Activated T-helper 1 cell treated with anti-CD3 and anti-CD28 coated beads, Interleukin-12 subunit alpha, Interleukin-12 subunit beta, Interleukin-2, Interleukin-4 antibody, amounts not matched to agents 30 ng/mL and 10 ng/mL and 1 ng/mL, durations not matched to agents 14 hours and 24 hours and 36 hours (primary cell): ENCODE results near the gene CLGN. TPM values are rescaled to one million over a fixed set of nuclear protein-coding genes. Genes with fewer than 3 reads are reported as not detected.

Source experiments
- DNase-seq: peaks from one replicate; pipeline ENCODE4 v3.0.0; 2021; ENCODE audit warnings: low spot score
- H3K27ac Mint-ChIP-seq: one replicate; pipeline ENCODE4 v1.8.0; 2021; ENCODE audit warnings: mild to moderate bottlenecking, mixed read lengths
- H3K27me3 Mint-ChIP-seq: one replicate; pipeline ENCODE4 v1.8.0; 2022; ENCODE audit warnings: mild to moderate bottlenecking, moderate library complexity, mixed read lengths; ENCODE audit not compliant: insufficient read depth
- H3K36me3 Mint-ChIP-seq: one replicate; pipeline ENCODE4 v1.8.0; 2021; ENCODE audit warnings: low read depth, mixed read lengths
- H3K4me1 Mint-ChIP-seq: one replicate; pipeline ENCODE4 v1.8.0; 2021; ENCODE audit warnings: low read depth, mixed read lengths
- H3K4me3 Mint-ChIP-seq: one replicate; pipeline ENCODE4 v1.8.0; 2021; ENCODE audit warnings: mild to moderate bottlenecking, moderate library complexity, mixed read lengths
- H3K9me3 Mint-ChIP-seq: one replicate; pipeline ENCODE4 v1.8.0; 2021; ENCODE audit warnings: mixed read lengths
- intact Hi-C: fragments of 100-400 bp; cut with micrococcal nuclease; formaldehyde crosslinking; loops from one replicate; pipeline ENCODE4 v1.15.1; 2024
- total RNA-seq: library from RNA; stranded (reverse); gene quantifications from 2 replicates; pipeline ENCODE4 v1.2.3, GENCODE V29; 2022

Gene CLGN
- total RNA-seq, 1 donor from 2014 or later = not detected

GRCh38 chr4:140344621-140345020, 82.8 kb downstream of the CLGN start:
- Mint-ChIP-seq H3K27ac (no peak overlapping the region), H3K27me3 (peaks cover 11% of the 10 kb centered on the region), H3K9me3 (no peaks in the 10 kb centered on the region), H3K36me3 (no peaks in the 10 kb centered on the region), H3K4me1 (no peaks in the 10 kb centered on the region), H3K4me3 (no peak overlapping the region)
- no peak for DNase-seq
- intact Hi-C loops = no loop called here

GRCh38 chr4:140344101-140344500, 83.3 kb downstream of the CLGN start:
- H3K4me3 Mint-ChIP-seq = no peak overlapping the region
- H3K27ac Mint-ChIP-seq = no peak overlapping the region
- no peaks in the 10 kb centered on the region for H3K9me3 Mint-ChIP-seq
- H3K36me3 Mint-ChIP-seq = no peaks in the 10 kb centered on the region
- H3K27me3 Mint-ChIP-seq = peaks cover 11% of the 10 kb centered on the region
- DNase-seq = no peak
- no peaks in the 10 kb centered on the region for H3K4me1 Mint-ChIP-seq
- intact Hi-C loops = no loop called here

- DNase-seq = no peak
- Mint-ChIP-seq H3K9me3 (no peaks in the 10 kb centered on the region), H3K4me1 (no peaks in the 10 kb centered on the region), H3K27me3 (peaks cover 11% of the 10 kb centered on the region), H3K36me3 (no peaks in the 10 kb centered on the region), H3K27ac (no peak overlapping the region), H3K4me3 (no peak overlapping the region)
- intact Hi-C loops = no loop called here
These were observed 84.1 kb downstream of the CLGN start for GRCh38 chr4:140343303-140343702.

- DNase-seq = no peak
- peaks cover 11% of the 10 kb centered on the region for H3K27me3 Mint-ChIP-seq
- no peak overlapping the region for H3K27ac Mint-ChIP-seq
- no peak overlapping the region for H3K4me3 Mint-ChIP-seq
- H3K4me1 Mint-ChIP-seq = no peaks in the 10 kb centered on the region
- no peaks in the 10 kb centered on the region for H3K9me3 Mint-ChIP-seq
- intact Hi-C loops = no loop called here
- no peaks in the 10 kb centered on the region for H3K36me3 Mint-ChIP-seq
These were observed 84.8 kb downstream of the CLGN start for GRCh38 chr4:140342620-140343019.

Other genes starting within 250 kb of the CLGN start
- 33.9 and 34.0 TPM in 2 replicates for gene SCOC, start 54.0 kb downstream of the CLGN start, total RNA-seq
- gene MGAT4D, start 70.6 kb upstream of the CLGN start, total RNA-seq = not detected in 2 replicates
- gene ELMOD2, start 96.5 kb upstream of the CLGN start, total RNA-seq = 10.8 and 15.7 TPM in 2 replicates
- gene UCP1, start 141.3 kb upstream of the CLGN start, total RNA-seq = not detected in 2 replicates